ENCODE data around the gene ABO.

DNA sequence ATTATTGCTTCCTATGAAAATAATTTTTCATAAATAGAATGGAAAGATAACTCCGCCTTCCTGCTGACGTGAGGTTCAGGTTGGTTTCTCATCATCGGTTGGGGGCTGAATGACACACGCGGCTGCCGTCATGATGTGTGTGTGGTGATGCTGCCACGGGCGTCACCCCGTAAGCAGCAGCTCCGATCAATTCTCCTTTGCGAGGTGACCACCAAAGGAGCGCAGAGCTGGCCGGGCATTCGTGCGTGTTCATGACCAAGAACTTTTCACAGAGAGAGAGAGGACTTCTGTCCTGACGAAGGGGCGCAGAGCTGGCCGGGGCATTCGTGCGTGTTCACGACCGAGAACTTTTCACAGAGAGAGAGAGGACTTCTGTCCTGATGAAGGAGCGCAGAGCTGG is 30.7 kb upstream of the ABO start:
- TF ChIP-seq GATA2 (IDR thresholded peaks at IDR 0.05; ENCODE audit: low read depth, low read length), result no peak
- no peak for TF ChIP-seq GATA3 (IDR thresholded peaks at IDR 0.05; ENCODE audit: low read depth, low read length)

Data from SH-SY5Y (cell line).